AG09319 (cell line): ENCODE measurements around the gene STUM.

Experiments
- DNase-seq: peaks from one replicate; pipeline ENCODE4 v3.0.0-alpha.2; 2010; ENCODE audit warnings: low read depth; ENCODE audit errors: extremely low read depth
- CTCF ChIP-seq: IDR thresholded peaks from 2 replicates; pipeline ENCODE4 v1.5.1; 2011; ENCODE audit warnings: low read depth, mild to moderate bottlenecking, inconsistent platforms, low read length, moderate library complexity

The STUM gene

GRCh38 chr1:226525750-226526149 lies 22.8 kb upstream of the STUM start:
- TF ChIP-seq CTCF, result no peak
- no peak for DNase-seq

GRCh38 chr1:226526801-226527595 lies 21.6 kb upstream of the STUM start:
- TF ChIP-seq CTCF, result no peak
- DNase-seq, result no peak

GRCh38 chr1:226529891-226530290 lies 18.7 kb upstream of the STUM start:
- no peak for TF ChIP-seq CTCF
- no peak for DNase-seq

GRCh38 chr1:226530591-226530990 lies 18.0 kb upstream of the STUM start:
- DNase-seq, result no peak
- no peak for TF ChIP-seq CTCF

GRCh38 chr1:226531360-226532093 lies 17.0 kb upstream of the STUM start:
- TF ChIP-seq CTCF, result no peak
- no peak for DNase-seq

- no peak for DNase-seq
- no peak for TF ChIP-seq CTCF
These were observed 16.0 kb upstream of the STUM start for GRCh38 chr1:226532553-226532952.

- no peak for TF ChIP-seq CTCF
- DNase-seq, result no peak
These were observed 15.3 kb upstream of the STUM start for GRCh38 chr1:226533220-226533619.
